ENCODE data around the gene CTU2. TPM values are rescaled to one million over a fixed set of nuclear protein-coding genes. Genes with fewer than 3 reads are reported as not detected.
A peak's percentile ranks its signal among the peaks of the same experiment; 100 is the strongest.

The CTU2 gene
- total and polyA plus RNA-seq, 9 of the 15 experiments (the other 6 are each of a cell fraction or from before 2014, with no cell fraction given): 1.3 to 105 (median 23.2) TPM

GRCh38 chr16:88759245-88759975, 53.1 kb downstream of the CTU2 start (continued):
- TF ChIP-seq TFAP4 (CRISPR knock-in tag; IDR thresholded peaks at IDR 0.05; ENCODE audit: borderline replicate concordance) (peak; percentile 47; the same call in 1 of the 2 replicates), ZC3H8 (IDR thresholded peaks at IDR 0.05) (no peak), CXXC5 (CRISPR knock-in tag; IDR thresholded peaks at IDR 0.05) (peak; percentile 6; the same call in 1 of the 2 replicates), RBM17 (IDR thresholded peaks at IDR 0.05; ENCODE audit: borderline replicate concordance, low read depth, low read length) (no peak), BRD9 (IDR thresholded peaks at IDR 0.05; ENCODE audit: low read depth, partially characterized antibody) (no peak), BHLHE40 (IDR thresholded peaks at IDR 0.05; ENCODE audit: low read length) (peak; percentile 58), RAD21 (CRISPR knock-in tag; conservative IDR thresholded peaks at IDR 0.05 in 1 of 2, IDR thresholded peaks at IDR 0.05 in 1 of 2) (peak; percentile 19 to 27; a peak in 2 of 4 replicates), NR4A1 (CRISPR knock-in tag; IDR thresholded peaks at IDR 0.05) (0 out of 2 replicates have a peak, but pooled peaks have one; percentile 6), NR4A1 (tag; IDR thresholded peaks at IDR 0.05) (no peak), SP1 (CRISPR knock-in tag; IDR thresholded peaks at IDR 0.05) (no peak), MYC (IDR thresholded peaks at IDR 0.05; ENCODE audit: low read depth, low read length) (no peak), MYC (CRISPR knock-in tag; IDR thresholded peaks at IDR 0.05; ENCODE audit: borderline replicate concordance, low read depth) (no peak), MAFG (tag; conservative IDR thresholded peaks at IDR 0.05) (no peak), NFIX (CRISPR knock-in tag; IDR thresholded peaks at IDR 0.05; ENCODE audit: low read depth) (no peak), FOXJ2 (tag; IDR thresholded peaks at IDR 0.05) (peak; percentile 45; the same call in 1 of the 2 replicates), RBFOX2 (IDR thresholded peaks at IDR 0.05; ENCODE audit: low read depth, low read length) (0 out of 2 replicates have a peak, but pooled peaks have one; percentile 8), MEIS2 (IDR thresholded peaks at IDR 0.05; ENCODE audit: partially characterized antibody) (no peak), ZNF717 (CRISPR knock-in tag; IDR thresholded peaks at IDR 0.05) (no peak), PHTF2 (CRISPR knock-in tag; IDR thresholded peaks at IDR 0.05) (no peak), NFXL1 (CRISPR knock-in tag; IDR thresholded peaks at IDR 0.05) (no peak), KLF6 (CRISPR knock-in tag; IDR thresholded peaks at IDR 0.05; ENCODE audit: borderline replicate concordance) (0 out of 2 replicates have a peak, but pooled peaks have one; percentile 45), SETDB1 (IDR thresholded peaks at IDR 0.05; ENCODE audit: low read length) (no peak), TGIF2 (CRISPR knock-in tag; IDR thresholded peaks at IDR 0.05) (no peak), VEZF1 (CRISPR knock-in tag; IDR thresholded peaks at IDR 0.05) (peak; percentile 51; the same call in 1 of the 2 replicates), ZNF212 (CRISPR knock-in tag; IDR thresholded peaks at IDR 0.05) (no peak), ZBTB9 (CRISPR knock-in tag; IDR thresholded peaks at IDR 0.05) (peak; percentile 42; the same call in 1 of the 2 replicates), ZKSCAN1 (IDR thresholded peaks at IDR 0.05; ENCODE audit: low read depth, low read length) (no peak)
